SK-N-SH (cell line): ENCODE results near the gene CCDC87. TPM values are rescaled to one million over a fixed set of nuclear protein-coding genes. Genes with fewer than 3 reads are reported as not detected.
"Not testable (repeated sequence)": the region's sequence is repeated elsewhere in the genome, so short reads cannot be mapped to it uniquely, and the experiment has no call there.

Experiments used
- CTCF ChIA-PET: fragments of 300-600, 350-600 bp; formaldehyde crosslinking; extraction: SDS; loops from one replicate; lab custom pipeline; 2021; lab: Yijun Ruan, JAX
- POLR2A ChIA-PET: fragments of 350-600 bp; sonication (Branson Sonifier 250); formaldehyde crosslinking; extraction: SDS; loops from one replicate; lab custom pipeline; 2020; ENCODE audit warnings: antibody characterized with exemption, inconsistent platforms; lab: Yijun Ruan, JAX
- DNase-seq: peaks from one replicate; pipeline ENCODE4 v3.0.0; 2012
- H2AFZ ChIP-seq: fragments of 200-600 bp; sonication (generic); 2 replicates; pipeline ENCODE4 v1.8.1; 2016; ENCODE audit warnings: antibody characterized with exemption, mild to moderate bottlenecking, low read depth
- H3F3A ChIP-seq: fragments of 200-600 bp; sonication (generic); replicated peaks from 2 replicates; pipeline ENCODE3; 2016; ENCODE audit warnings: antibody characterized with exemption, mild to moderate bottlenecking; ENCODE audit not compliant: insufficient read depth
- H3K27ac ChIP-seq, 2 experiments: fragments of 200-500 bp in 1 of 2; fragments of 200-600 bp in 1 of 2; sonication (Bioruptor generic) in 1 of 2; sonication (generic), shearing (Covaris generic) in 1 of 2; 2 replicates each; pipeline versions ENCODE4 v1.5.1 to v1.6.1; 2014 to 2016; ENCODE audit warnings: low read depth in 2 of 2, inconsistent platforms in 1 of 2, low read length in 1 of 2, mild to moderate bottlenecking in 1 of 2, mixed read lengths in 1 of 2
- H3K27me3 ChIP-seq: fragments of 200-600 bp; sonication (generic), shearing (Covaris generic); 2 replicates; pipeline ENCODE4 v1.6.1; 2016; ENCODE audit warnings: mixed run types; ENCODE audit not compliant: insufficient read depth
- H3K36me3 ChIP-seq, 2 experiments: fragments of 200-500 bp in 1 of 2; fragments of 200-600 bp in 1 of 2; sonication (Bioruptor generic) in 1 of 2; sonication (generic) in 1 of 2; replicated peaks in 1 of 2; 2 replicates each; pipeline versions ENCODE3 to v1.5.1; 2014 to 2016; ENCODE audit warnings: low read length in 1 of 2, mild to moderate bottlenecking in 1 of 2; ENCODE audit not compliant: insufficient read depth in 2 of 2, control insufficient read depth in 1 of 2
- H3K4me1 ChIP-seq, 2 experiments: fragments of 200-500 bp in 1 of 2; fragments of 200-600 bp in 1 of 2; sonication (Bioruptor generic) in 1 of 2; sonication (generic), shearing (Covaris generic) in 1 of 2; 2 replicates each; pipeline versions ENCODE4 v1.5.1 to v1.6.1; 2014 to 2016; ENCODE audit warnings: low read depth in 1 of 2, low read length in 1 of 2, mixed run types in 1 of 2; ENCODE audit not compliant: insufficient read depth in 2 of 2, control insufficient read depth in 1 of 2
- H3K4me2 ChIP-seq: fragments of 200-600 bp; sonication (generic), shearing (Covaris generic); 2 replicates; pipeline ENCODE4 v1.6.1; 2017; ENCODE audit warnings: mixed run types
- H3K4me3 ChIP-seq, 2 experiments: fragments of 200-500 bp in 1 of 2; fragments of 200-600 bp in 1 of 2; sonication (Bioruptor generic) in 1 of 2; sonication (generic), shearing (Covaris generic) in 1 of 2; 2 replicates each; pipeline versions ENCODE4 v1.5.1 to v1.8.1; 2014 to 2016; ENCODE audit warnings: low read depth in 2 of 2, inconsistent platforms in 1 of 2, low read length in 1 of 2, mild to moderate bottlenecking in 1 of 2, mixed read lengths in 1 of 2, moderate library complexity in 1 of 2
- H3K79me2 ChIP-seq: fragments of 200-600 bp; sonication (generic); 2 replicates; pipeline ENCODE4 v1.8.1; 2017; ENCODE audit warnings: mild to moderate bottlenecking; ENCODE audit not compliant: insufficient read depth
- H3K9ac ChIP-seq: fragments of 200-600 bp; sonication (generic); 2 replicates; pipeline ENCODE4 v1.6.1; 2017; ENCODE audit warnings: mixed run types
- H3K9me2 ChIP-seq: fragments of 200-600 bp; sonication (generic); 2 replicates; pipeline ENCODE4 v1.6.1; 2017; ENCODE audit warnings: mixed run types
- H3K9me3 ChIP-seq: fragments of 200-600 bp; sonication (generic); 2 replicates; pipeline ENCODE4 v1.6.1; 2017; ENCODE audit warnings: mixed run types, mild to moderate bottlenecking, moderate library complexity
- H4K20me1 ChIP-seq: fragments of 200-600 bp; sonication (generic); 2 replicates; pipeline ENCODE4 v1.6.1; 2017; ENCODE audit warnings: mild to moderate bottlenecking, mixed run types; ENCODE audit not compliant: insufficient read depth
- EZH2phosphoT487 ChIP-seq: fragments of 200-600 bp; sonication (generic); IDR thresholded peaks from 2 replicates; pipeline ENCODE4 v1.6.1; 2017; ENCODE audit warnings: low read depth, mixed run types, mild to moderate bottlenecking, antibody characterized with exemption, moderate library complexity, borderline replicate concordance
- FOXJ3 ChIP-seq: sonication (generic); formaldehyde crosslinking; IDR thresholded peaks from 2 replicates; pipeline ENCODE4 v1.5.1; 2020; ENCODE audit warnings: mild to moderate bottlenecking, missing genetic modification reagents
- FOXM1 ChIP-seq: IDR thresholded peaks from 2 replicates; pipeline ENCODE4 v1.4.0; 2012; ENCODE audit warnings: low read depth, mild to moderate bottlenecking
- MXI1 ChIP-seq: IDR thresholded peaks from 2 replicates; pipeline ENCODE4 v1.6.1; 2012; ENCODE audit warnings: mild to moderate bottlenecking, low read depth, low read length, improper control_type of control experiment
- RAD21 ChIP-seq: IDR thresholded peaks from 2 replicates; pipeline ENCODE4 v1.6.1; 2012; ENCODE audit warnings: mild to moderate bottlenecking, low read length
- RFX5 ChIP-seq: IDR thresholded peaks from 2 replicates; pipeline ENCODE4 v1.6.1; 2012; ENCODE audit warnings: mild to moderate bottlenecking, improper control_type of control experiment, low read length
- RXRA ChIP-seq: IDR thresholded peaks from 2 replicates; pipeline ENCODE4 v1.4.0; 2012; ENCODE audit warnings: low read depth, mild to moderate bottlenecking, borderline replicate concordance
- SIN3A ChIP-seq: IDR thresholded peaks from 2 replicates; pipeline ENCODE4 v1.6.1; 2012; ENCODE audit warnings: low read depth, mild to moderate bottlenecking, low read length, moderate library complexity, borderline replicate concordance
- TCF12 ChIP-seq: IDR thresholded peaks from 2 replicates; pipeline ENCODE4 v1.4.0; 2012
- TEAD4 ChIP-seq: IDR thresholded peaks from 2 replicates; pipeline ENCODE4 v1.4.0; 2012; ENCODE audit warnings: mild to moderate bottlenecking, borderline replicate concordance; ENCODE audit not compliant: insufficient read depth
- WGBS: methylation state at CpG from one replicate; pipeline ENCODE4 v1.1.6; 2017; ENCODE audit warnings: low lambda C conversion rate; 5-methylcytosine and 5-hydroxymethylcytosine counted together
- polyA plus RNA-seq, 3 experiments: library from polyadenylated mRNA; depleted of rRNA; stranded (reverse); fragments of >200 nt; gene quantifications; 2 replicates each; pipeline ENCODE4 v1.2.3, GENCODE V29; 2012
- TF ChIP-seq, protein P1 (sequence below): IDR thresholded peaks from 2 replicates; pipeline ENCODE4; 2012
- TF ChIP-seq, protein P2 (sequence below): IDR thresholded peaks from 2 replicates; pipeline ENCODE4 v1.4.0; 2012; ENCODE audit warnings: low read depth, borderline replicate concordance
- TF ChIP-seq, protein P3 (sequence below): fragments of 200-600 bp; sonication (generic); IDR thresholded peaks from 2 replicates; pipeline ENCODE4 v1.6.1; 2017; ENCODE audit warnings: antibody characterized with exemption, mild to moderate bottlenecking, moderate library complexity
- TF ChIP-seq, protein P4 (sequence below): IDR thresholded peaks from 2 replicates; pipeline ENCODE4 v1.6.1; 2012; ENCODE audit warnings: mild to moderate bottlenecking, low read depth, low read length, moderate library complexity

Gene CCDC87
- polyA plus RNA-seq, 1 of the 3 experiments (the other 2 are of a cell fraction): 0.21 TPM

DNA sequence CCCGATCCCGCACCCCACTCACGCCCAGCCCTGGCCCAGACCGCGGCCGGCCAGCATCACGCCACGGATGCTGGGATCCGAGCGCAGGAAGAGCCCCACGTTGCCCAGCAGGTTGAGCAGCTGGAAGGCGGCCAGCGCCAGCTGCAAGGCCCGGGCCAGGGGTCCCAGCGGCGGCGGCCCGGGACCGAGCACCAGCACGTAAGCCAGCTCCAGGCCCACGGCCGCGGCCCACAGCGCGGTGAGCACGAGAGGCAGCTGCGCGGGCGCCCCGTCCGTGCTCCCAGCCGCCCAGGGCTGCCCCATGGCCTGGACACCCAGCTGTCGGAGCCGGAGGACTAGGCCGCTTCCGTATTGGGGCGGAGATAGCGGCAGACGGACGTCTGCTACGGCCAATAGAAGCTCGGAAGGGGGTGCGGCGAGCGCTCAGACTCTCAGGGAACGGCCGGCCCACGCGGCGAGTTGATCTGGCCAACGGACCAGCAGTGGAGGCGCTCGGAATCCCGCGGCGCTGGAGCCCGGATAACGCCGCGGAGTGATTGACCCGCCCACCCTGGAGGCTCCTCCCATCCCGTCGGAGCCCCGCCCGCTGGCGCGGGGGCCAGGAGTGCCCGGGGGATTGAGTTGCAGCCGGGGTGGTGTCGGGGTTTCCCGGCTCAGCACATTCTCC, 47.0 kb downstream of the CCDC87 start, which contains the start of gene ZDHHC24 (continued):
- TF ChIP-seq, protein P1, sequence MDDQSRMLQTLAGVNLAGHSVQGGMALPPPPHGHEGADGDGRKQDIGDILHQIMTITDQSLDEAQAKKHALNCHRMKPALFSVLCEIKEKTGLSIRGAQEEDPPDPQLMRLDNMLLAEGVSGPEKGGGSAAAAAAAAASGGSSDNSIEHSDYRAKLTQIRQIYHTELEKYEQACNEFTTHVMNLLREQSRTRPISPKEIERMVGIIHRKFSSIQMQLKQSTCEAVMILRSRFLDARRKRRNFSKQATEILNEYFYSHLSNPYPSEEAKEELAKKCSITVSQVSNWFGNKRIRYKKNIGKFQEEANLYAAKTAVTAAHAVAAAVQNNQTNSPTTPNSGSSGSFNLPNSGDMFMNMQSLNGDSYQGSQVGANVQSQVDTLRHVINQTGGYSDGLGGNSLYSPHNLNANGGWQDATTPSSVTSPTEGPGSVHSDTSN: peak; percentile 99
- no peak for TF ChIP-seq RAD21
- TF ChIP-seq FOXM1: no peak
- TF ChIP-seq, protein P2, sequence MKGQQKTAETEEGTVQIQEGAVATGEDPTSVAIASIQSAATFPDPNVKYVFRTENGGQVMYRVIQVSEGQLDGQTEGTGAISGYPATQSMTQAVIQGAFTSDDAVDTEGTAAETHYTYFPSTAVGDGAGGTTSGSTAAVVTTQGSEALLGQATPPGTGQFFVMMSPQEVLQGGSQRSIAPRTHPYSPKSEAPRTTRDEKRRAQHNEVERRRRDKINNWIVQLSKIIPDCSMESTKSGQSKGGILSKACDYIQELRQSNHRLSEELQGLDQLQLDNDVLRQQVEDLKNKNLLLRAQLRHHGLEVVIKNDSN: no peak
- TF ChIP-seq FOXJ3 (CRISPR knock-in tag): no peak
- no peak for TF ChIP-seq TEAD4
- TF ChIP-seq TCF12: no peak
- TF ChIP-seq EZH2phosphoT487: no peak
- 0 out of 2 replicates have a peak, but pooled peaks have one; percentile 24 for TF ChIP-seq RFX5
- TF ChIP-seq SIN3A: peak; percentile 85; the same call in 1 of the 2 replicates

DNA sequence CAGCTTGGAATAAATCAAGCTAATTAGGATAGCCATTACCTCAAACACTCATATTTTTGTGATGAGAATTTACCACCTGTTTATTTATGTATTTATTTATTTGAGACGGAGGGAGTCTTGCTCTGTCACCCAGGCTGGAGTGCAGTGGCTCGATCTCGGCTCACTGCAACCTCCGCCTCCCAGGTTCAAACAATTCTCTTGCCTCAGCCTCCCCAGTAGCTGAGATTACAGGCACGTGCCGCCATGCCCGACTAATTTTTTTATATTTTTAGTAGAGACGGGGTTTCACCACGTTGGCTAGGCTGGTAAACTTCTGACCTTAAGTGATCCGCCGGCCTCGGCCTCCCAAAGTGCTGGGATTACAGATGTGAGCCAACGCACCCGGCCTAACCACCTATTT, 47.9 kb downstream of the CCDC87 start:
- H3K4me1 ChIP-seq, H3F3A ChIP-seq, H3K27ac ChIP-seq, H3K9me2 ChIP-seq, H2AFZ ChIP-seq, H3K79me2 ChIP-seq, DNase-seq, H4K20me1 ChIP-seq, H3K36me3 ChIP-seq, H3K9me3 ChIP-seq, H3K27me3 ChIP-seq: not testable (repeated sequence)
- Histone ChIP-seq H3K4me2 (peak overlapping the region; percentile 89), H3K4me3 (peak overlapping the region; percentile 84 to 88), H3K9ac (peak overlapping the region; percentile 86)
- ChIA-PET CTCF (interaction anchor here (0.8 to 2.8 kb wide), 5 partner anchors 10 to 717 kb away, joined by 3 to 20 read pairs (median 4); partner anchors contain the start of gene RBM4B), POLR2A (interaction anchor here (0.6 to 1.4 kb wide), 3 partner anchors 12 to 23 kb away, joined by 3 to 6 read pairs (median 3); partner anchors contain the start of gene CTSF)
- WGBS: 82% methylated on average over 14 of the region's 14 CpGs

DNA sequence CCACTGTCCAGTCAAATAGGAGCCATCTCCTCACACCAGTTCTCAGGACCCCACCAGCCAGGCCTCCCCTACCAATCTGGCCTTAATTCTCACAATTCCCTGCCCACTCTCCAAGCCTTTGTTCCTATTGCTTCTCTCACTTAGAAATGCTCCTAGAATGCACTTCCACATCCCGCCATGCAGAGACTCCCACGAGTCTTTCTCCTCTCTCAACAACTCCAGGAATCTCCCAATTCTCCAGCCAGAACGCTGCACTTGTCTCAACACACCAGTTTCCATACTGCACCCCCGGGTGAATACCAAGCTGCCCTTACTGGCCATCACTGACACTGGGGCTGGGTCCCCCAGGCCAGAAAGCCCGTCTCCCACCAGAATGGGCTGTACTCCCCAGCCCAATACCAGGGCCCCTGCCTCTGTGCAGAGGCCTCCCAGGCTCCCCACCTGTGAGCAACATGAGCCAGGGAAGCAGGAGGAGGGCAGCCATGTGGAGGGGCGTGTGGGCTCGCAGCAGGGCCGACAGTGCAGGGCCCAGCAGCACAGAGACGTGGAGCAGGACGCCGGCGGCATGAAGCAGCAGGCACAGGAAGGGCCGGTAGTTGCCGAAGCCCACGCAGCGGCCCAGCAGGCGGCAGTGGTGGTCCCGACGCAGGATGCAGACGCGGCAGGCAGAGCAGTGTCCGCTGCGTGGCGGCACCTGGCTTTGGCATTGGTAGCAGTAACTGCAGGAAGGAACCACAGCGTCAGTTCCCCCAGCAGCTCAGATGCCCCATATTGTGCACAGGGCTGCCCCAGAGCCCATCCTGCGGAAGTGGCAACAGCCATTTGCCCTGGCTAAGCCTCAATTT, 49.4 kb downstream of the CCDC87 start:
- Histone ChIP-seq H3K27me3 (no peaks in the 10 kb centered on the region), H3K36me3 (peaks cover 4 to 11% of the 10 kb centered on the region in 2 experiments), H3K79me2 (peaks cover 7% of the 10 kb centered on the region), H3K4me2 (peak overlapping the region; percentile 33; the same call in 1 of the 2 replicates), H3K9me3 (no peaks in the 10 kb centered on the region), H3K4me3 (no peak overlapping the region), H3K9ac (no peak overlapping the region), H3F3A (peaks cover 4% of the 10 kb centered on the region), H2AFZ (no peak overlapping the region), H3K27ac (no peak overlapping the region; a peak in 1 of 4 replicates), H3K9me2 (no peaks in the 10 kb centered on the region), H4K20me1 (no peaks in the 10 kb centered on the region), H3K4me1 (peaks cover 0 to 10% of the 10 kb centered on the region in 2 experiments; a peak in 1 of 4 replicates)
- DNase-seq: peak; percentile 82
- POLR2A ChIA-PET: no interaction called here
- CTCF ChIA-PET: interaction anchor here (0.6 to 2.3 kb wide), 4 partner anchors 9 to 135 kb away, joined by 3 to 10 read pairs (median 3); no protein-coding TSS in a partner anchor
- 70% methylated on average over 20 of the region's 26 CpGs for WGBS
- TF ChIP-seq FOXM1 (no peak), RAD21 (peak; percentile 56), MXI1 (peak; percentile 62; the same call in 1 of the 2 replicates), RXRA (no peak)
- TF ChIP-seq, protein P3, sequence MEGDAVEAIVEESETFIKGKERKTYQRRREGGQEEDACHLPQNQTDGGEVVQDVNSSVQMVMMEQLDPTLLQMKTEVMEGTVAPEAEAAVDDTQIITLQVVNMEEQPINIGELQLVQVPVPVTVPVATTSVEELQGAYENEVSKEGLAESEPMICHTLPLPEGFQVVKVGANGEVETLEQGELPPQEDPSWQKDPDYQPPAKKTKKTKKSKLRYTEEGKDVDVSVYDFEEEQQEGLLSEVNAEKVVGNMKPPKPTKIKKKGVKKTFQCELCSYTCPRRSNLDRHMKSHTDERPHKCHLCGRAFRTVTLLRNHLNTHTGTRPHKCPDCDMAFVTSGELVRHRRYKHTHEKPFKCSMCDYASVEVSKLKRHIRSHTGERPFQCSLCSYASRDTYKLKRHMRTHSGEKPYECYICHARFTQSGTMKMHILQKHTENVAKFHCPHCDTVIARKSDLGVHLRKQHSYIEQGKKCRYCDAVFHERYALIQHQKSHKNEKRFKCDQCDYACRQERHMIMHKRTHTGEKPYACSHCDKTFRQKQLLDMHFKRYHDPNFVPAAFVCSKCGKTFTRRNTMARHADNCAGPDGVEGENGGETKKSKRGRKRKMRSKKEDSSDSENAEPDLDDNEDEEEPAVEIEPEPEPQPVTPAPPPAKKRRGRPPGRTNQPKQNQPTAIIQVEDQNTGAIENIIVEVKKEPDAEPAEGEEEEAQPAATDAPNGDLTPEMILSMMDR: peak; percentile 26
- TF ChIP-seq, protein P4, sequence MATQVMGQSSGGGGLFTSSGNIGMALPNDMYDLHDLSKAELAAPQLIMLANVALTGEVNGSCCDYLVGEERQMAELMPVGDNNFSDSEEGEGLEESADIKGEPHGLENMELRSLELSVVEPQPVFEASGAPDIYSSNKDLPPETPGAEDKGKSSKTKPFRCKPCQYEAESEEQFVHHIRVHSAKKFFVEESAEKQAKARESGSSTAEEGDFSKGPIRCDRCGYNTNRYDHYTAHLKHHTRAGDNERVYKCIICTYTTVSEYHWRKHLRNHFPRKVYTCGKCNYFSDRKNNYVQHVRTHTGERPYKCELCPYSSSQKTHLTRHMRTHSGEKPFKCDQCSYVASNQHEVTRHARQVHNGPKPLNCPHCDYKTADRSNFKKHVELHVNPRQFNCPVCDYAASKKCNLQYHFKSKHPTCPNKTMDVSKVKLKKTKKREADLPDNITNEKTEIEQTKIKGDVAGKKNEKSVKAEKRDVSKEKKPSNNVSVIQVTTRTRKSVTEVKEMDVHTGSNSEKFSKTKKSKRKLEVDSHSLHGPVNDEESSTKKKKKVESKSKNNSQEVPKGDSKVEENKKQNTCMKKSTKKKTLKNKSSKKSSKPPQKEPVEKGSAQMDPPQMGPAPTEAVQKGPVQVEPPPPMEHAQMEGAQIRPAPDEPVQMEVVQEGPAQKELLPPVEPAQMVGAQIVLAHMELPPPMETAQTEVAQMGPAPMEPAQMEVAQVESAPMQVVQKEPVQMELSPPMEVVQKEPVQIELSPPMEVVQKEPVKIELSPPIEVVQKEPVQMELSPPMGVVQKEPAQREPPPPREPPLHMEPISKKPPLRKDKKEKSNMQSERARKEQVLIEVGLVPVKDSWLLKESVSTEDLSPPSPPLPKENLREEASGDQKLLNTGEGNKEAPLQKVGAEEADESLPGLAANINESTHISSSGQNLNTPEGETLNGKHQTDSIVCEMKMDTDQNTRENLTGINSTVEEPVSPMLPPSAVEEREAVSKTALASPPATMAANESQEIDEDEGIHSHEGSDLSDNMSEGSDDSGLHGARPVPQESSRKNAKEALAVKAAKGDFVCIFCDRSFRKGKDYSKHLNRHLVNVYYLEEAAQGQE: no peak
